ENCODE results near the gene HCFC1R1. TPM values are rescaled to one million over a fixed set of nuclear protein-coding genes. Genes with fewer than 3 reads are reported as not detected.

Gene HCFC1R1
- total RNA-seq, 1 experiment from 2014 or later = 61.3 TPM

DNA sequence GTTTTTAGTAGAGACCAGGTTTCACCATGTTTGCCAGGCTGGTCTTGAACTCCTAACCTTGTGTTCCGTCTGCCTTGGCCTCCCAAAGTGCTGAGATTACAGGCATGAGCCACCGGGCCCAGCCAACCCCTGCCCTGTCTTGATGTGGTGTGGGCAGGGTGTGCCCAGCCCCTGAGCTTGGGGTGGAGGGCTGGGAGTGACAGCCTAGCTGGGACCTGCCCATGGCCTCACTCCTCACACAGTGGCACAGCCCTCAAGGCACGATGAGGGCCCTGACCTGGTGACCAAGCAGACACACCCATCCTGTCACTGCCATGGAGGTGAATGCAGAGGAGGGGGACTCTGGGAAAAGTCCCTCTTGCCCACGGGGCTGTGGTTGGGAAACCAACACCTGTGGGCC, 44.7 kb upstream of the HCFC1R1 start:
- H3K27me3 Mint-ChIP-seq (ENCODE audit: low read depth) = peaks cover 9% of the 10 kb centered on the region
- H2BK15ac ChIP-seq (ENCODE audit: low read depth, low read length) = no peak overlapping the region

More for the DNA sequence above, 44.7 kb upstream of the HCFC1R1 start:
- Histone ChIP-seq H3K4me2 (ENCODE audit: insufficient read depth, insufficient read length, low read length) (no peak overlapping the region), H3K56ac (ENCODE audit: insufficient read length, low read depth, low read length) (no peak overlapping the region), H2BK20ac (ENCODE audit: low read depth, low read length, poor library complexity, severe bottlenecking) (no peak overlapping the region), H3K23me2 (ENCODE audit: insufficient read length, low read depth, low read length, poor library complexity, severe bottlenecking) (no peaks in the 10 kb centered on the region), H3K79me2 (ENCODE audit: insufficient read depth, low read length) (no peaks in the 10 kb centered on the region), H3K79me1 (ENCODE audit: insufficient read depth, low read depth, low read length, poor library complexity, severe bottlenecking) (no peaks in the 10 kb centered on the region), H2AFZ (ENCODE audit: low read length) (no peak overlapping the region), H2BK120ac (ENCODE audit: low read depth, low read length, poor library complexity, severe bottlenecking) (no peak overlapping the region), H3K4me1 (ENCODE audit: insufficient read depth, low read length) (no peaks in the 10 kb centered on the region; the same call in 1 of the 2 replicates), H3T11ph (ENCODE audit: low read length) (no peak overlapping the region), H4K20me1 (ENCODE audit: control insufficient read depth, insufficient read depth, insufficient read length) (no peaks in the 10 kb centered on the region), H2AK5ac (ENCODE audit: insufficient read length, low read length) (no peak overlapping the region), H3K9me3 (ENCODE audit: control insufficient read depth, low read depth, low read length) (no peaks in the 10 kb centered on the region), H4K91ac (ENCODE audit: insufficient read length, low read depth, low read length) (no peak overlapping the region), H3K14ac (ENCODE audit: insufficient read depth, low read length) (no peak overlapping the region), H4K5ac (ENCODE audit: insufficient read length, low read depth, low read length) (no peak overlapping the region), H2BK12ac (ENCODE audit: insufficient read length, low read depth, low read length) (no peak overlapping the region), H3K9ac (ENCODE audit: extremely low read depth, insufficient read length, low read length) (no peak overlapping the region), H4K8ac (replicated peaks; ENCODE audit: insufficient read length, low read depth, low read length) (no peak overlapping the region), H3K27me3 (ENCODE audit: insufficient read depth, low read length) (no peaks in the 10 kb centered on the region), H3K18ac (ENCODE audit: insufficient read length, low read depth, low read length) (no peak overlapping the region), H3K27ac (ENCODE audit: insufficient read length, low read depth, low read length) (no peak overlapping the region), H2BK5ac (ENCODE audit: insufficient read length, low read length) (no peak overlapping the region), H3K23ac (ENCODE audit: insufficient read length, low read depth, low read length) (no peak overlapping the region), H3K4ac (ENCODE audit: low read depth, low read length) (no peak overlapping the region)
- H3K9me3 Mint-ChIP-seq = no peaks in the 10 kb centered on the region; a peak in 1 of 5 replicates
- TF ChIP-seq, protein P1, sequence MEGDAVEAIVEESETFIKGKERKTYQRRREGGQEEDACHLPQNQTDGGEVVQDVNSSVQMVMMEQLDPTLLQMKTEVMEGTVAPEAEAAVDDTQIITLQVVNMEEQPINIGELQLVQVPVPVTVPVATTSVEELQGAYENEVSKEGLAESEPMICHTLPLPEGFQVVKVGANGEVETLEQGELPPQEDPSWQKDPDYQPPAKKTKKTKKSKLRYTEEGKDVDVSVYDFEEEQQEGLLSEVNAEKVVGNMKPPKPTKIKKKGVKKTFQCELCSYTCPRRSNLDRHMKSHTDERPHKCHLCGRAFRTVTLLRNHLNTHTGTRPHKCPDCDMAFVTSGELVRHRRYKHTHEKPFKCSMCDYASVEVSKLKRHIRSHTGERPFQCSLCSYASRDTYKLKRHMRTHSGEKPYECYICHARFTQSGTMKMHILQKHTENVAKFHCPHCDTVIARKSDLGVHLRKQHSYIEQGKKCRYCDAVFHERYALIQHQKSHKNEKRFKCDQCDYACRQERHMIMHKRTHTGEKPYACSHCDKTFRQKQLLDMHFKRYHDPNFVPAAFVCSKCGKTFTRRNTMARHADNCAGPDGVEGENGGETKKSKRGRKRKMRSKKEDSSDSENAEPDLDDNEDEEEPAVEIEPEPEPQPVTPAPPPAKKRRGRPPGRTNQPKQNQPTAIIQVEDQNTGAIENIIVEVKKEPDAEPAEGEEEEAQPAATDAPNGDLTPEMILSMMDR (conservative IDR thresholded peaks at IDR 0.05) = no peak
- no peak for DNase-seq
- H3K36me3 Mint-ChIP-seq (ENCODE audit: insufficient read depth in 1 of 3, low read depth in 3 of 3) = no peaks in the 10 kb centered on the region; a peak in 1 of 7 replicates
- H3K4me3 Mint-ChIP-seq = peak overlapping the region in 1 of 2 experiments; percentile 44; a peak in 1 of 5 replicates
- peaks cover 30 to 33% of the 10 kb centered on the region in 2 experiments for H3K4me1 Mint-ChIP-seq
- no peak overlapping the region for H3K27ac Mint-ChIP-seq
- no CpG with 5 or more reads among the region's 4 CpGs for WGBS (ENCODE audit: extremely low coverage, insufficient read length, low lambda C conversion rate)

Data from H9 (cell line).